Measurements from ENCODE around the gene RSL1D1. TPM values are rescaled to one million over a fixed set of nuclear protein-coding genes. Genes with fewer than 3 reads are reported as not detected.
A peak's percentile ranks its signal among the peaks of the same experiment; 100 is the strongest.

Gene RSL1D1
- polyA plus RNA-seq, 1 donor from 2014 or later: 61.2 TPM

GRCh38 chr16:11794996-11795886 lies 56.1 kb downstream of the RSL1D1 start:
- H3K27me3 ChIP-seq (ENCODE audit: insufficient read depth, low read depth, low read length): no peaks in the 10 kb centered on the region
- peak overlapping the region; percentile 59 for H3K4me2 ChIP-seq (ENCODE audit: low read length)
- no peaks in the 10 kb centered on the region for H3K9me3 ChIP-seq (ENCODE audit: low read length)
- no peaks in the 10 kb centered on the region for H3K36me3 ChIP-seq (ENCODE audit: insufficient read depth, low read length)
- H3K9me2 ChIP-seq (ENCODE audit: insufficient read depth, low read length): no peaks in the 10 kb centered on the region
- no peak overlapping the region for H3K27ac ChIP-seq (ENCODE audit: low read length)
- H3F3A ChIP-seq (ENCODE audit: insufficient read depth, low read length, poor library complexity, severe bottlenecking): no peaks in the 10 kb centered on the region
- peak overlapping the region; percentile 95 for H3K9ac ChIP-seq (ENCODE audit: low read length)
- peak overlapping the region; percentile 86 for H3K4me3 ChIP-seq (ENCODE audit: low read length)
- no peaks in the 10 kb centered on the region for H4K20me1 ChIP-seq (ENCODE audit: insufficient read depth)
- peaks cover 55% of the 10 kb centered on the region for H3K79me2 ChIP-seq (replicated peaks; ENCODE audit: insufficient read depth, low read length)
- no peak for TF ChIP-seq SMC3 (conservative IDR thresholded peaks at IDR 0.05; ENCODE audit: poor library complexity)
- no peak for TF ChIP-seq RAD21 (conservative IDR thresholded peaks at IDR 0.05)
- TF ChIP-seq EP300 (conservative IDR thresholded peaks at IDR 0.05; ENCODE audit: poor library complexity, severe bottlenecking): no peak
- H2AFZ ChIP-seq (ENCODE audit: low read depth, low read length): no peak overlapping the region

GRCh38 chr16:11794447-11794846 lies 56.9 kb downstream of the RSL1D1 start:
- no peak overlapping the region for H3K4me2 ChIP-seq (ENCODE audit: low read length)

More at GRCh38 chr16:11794447-11794846, 56.9 kb downstream of the RSL1D1 start:
- Histone ChIP-seq H3K27ac (ENCODE audit: low read length) (no peak overlapping the region), H3K4me3 (ENCODE audit: low read length) (no peak overlapping the region), H3F3A (ENCODE audit: insufficient read depth, low read length, poor library complexity, severe bottlenecking) (no peaks in the 10 kb centered on the region), H3K79me2 (replicated peaks; ENCODE audit: insufficient read depth, low read length) (peaks cover 62% of the 10 kb centered on the region), H3K9ac (ENCODE audit: low read length) (no peak overlapping the region), H3K9me2 (ENCODE audit: insufficient read depth, low read length) (no peaks in the 10 kb centered on the region), H3K36me3 (ENCODE audit: insufficient read depth, low read length) (no peaks in the 10 kb centered on the region), H3K9me3 (ENCODE audit: low read length) (no peaks in the 10 kb centered on the region), H4K20me1 (ENCODE audit: insufficient read depth) (no peaks in the 10 kb centered on the region), H2AFZ (ENCODE audit: low read depth, low read length) (no peak overlapping the region), H3K27me3 (ENCODE audit: insufficient read depth, low read depth, low read length) (no peaks in the 10 kb centered on the region)
- TF ChIP-seq MXI1 (conservative IDR thresholded peaks at IDR 0.05; ENCODE audit: poor library complexity, severe bottlenecking) (no peak), RAD21 (conservative IDR thresholded peaks at IDR 0.05) (no peak), EP300 (conservative IDR thresholded peaks at IDR 0.05; ENCODE audit: poor library complexity, severe bottlenecking) (no peak), TAF1 (IDR thresholded peaks at IDR 0.05; ENCODE audit: low read depth) (no peak), POLR2AphosphoS5 (IDR thresholded peaks at IDR 0.05) (no peak), REST (IDR thresholded peaks at IDR 0.05; ENCODE audit: borderline replicate concordance) (no peak), EZH2 (IDR thresholded peaks at IDR 0.05; ENCODE audit: borderline replicate concordance, insufficient read depth, low read length, poor library complexity, severe bottlenecking) (no peak), CTCF (IDR thresholded peaks at IDR 0.05; ENCODE audit: poor library complexity, severe bottlenecking) (no peak), SMC3 (conservative IDR thresholded peaks at IDR 0.05; ENCODE audit: poor library complexity) (no peak)
